Measurements from ENCODE around the gene CCK.

DNA sequence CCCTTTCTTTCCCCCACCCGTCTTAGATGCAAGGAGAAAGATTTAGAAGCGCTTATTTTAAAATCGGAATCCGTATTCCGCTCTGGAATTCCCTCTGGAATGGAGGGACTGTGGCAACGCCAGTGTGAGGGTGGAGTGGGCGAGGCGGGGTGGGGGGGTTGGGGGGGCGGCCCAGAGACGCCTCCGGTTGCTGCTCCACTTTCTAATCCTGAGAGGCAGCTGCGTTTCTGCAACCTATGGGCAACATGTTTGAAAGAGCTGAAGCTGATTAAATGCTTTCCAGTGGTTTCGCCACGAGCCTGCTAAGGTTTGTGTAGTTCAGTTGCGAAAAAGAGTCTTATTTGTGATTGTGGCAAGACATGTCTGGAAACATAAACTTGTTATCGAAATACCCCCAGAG is at the start of gene CCK:
- TF ChIP-seq CTCF (IDR thresholded peaks at IDR 0.05 in 4 of 5, conservative IDR thresholded peaks at IDR 0.05 in 1 of 5) (no peak), POLR2A (IDR thresholded peaks at IDR 0.05) (no peak)

Data from gastrocnemius medialis (tissue), 4 donors.